ENCODE measurements around the gene TWIST2.

The TWIST2 gene

GRCh38 chr2:238869293-238870124, 21.6 kb downstream of the TWIST2 start:
- H3K36me3 ChIP-seq = no peaks in the 10 kb centered on the region
- H3K9me3 ChIP-seq = no peaks in the 10 kb centered on the region
- H3K4me3 ChIP-seq (ENCODE audit: low read depth, low read length) = no peak overlapping the region
- H3K4me1 ChIP-seq = no peaks in the 10 kb centered on the region
- TF ChIP-seq, protein P1, sequence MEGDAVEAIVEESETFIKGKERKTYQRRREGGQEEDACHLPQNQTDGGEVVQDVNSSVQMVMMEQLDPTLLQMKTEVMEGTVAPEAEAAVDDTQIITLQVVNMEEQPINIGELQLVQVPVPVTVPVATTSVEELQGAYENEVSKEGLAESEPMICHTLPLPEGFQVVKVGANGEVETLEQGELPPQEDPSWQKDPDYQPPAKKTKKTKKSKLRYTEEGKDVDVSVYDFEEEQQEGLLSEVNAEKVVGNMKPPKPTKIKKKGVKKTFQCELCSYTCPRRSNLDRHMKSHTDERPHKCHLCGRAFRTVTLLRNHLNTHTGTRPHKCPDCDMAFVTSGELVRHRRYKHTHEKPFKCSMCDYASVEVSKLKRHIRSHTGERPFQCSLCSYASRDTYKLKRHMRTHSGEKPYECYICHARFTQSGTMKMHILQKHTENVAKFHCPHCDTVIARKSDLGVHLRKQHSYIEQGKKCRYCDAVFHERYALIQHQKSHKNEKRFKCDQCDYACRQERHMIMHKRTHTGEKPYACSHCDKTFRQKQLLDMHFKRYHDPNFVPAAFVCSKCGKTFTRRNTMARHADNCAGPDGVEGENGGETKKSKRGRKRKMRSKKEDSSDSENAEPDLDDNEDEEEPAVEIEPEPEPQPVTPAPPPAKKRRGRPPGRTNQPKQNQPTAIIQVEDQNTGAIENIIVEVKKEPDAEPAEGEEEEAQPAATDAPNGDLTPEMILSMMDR (IDR thresholded peaks at IDR 0.05; ENCODE audit: low read depth, low read length) = no peak
- H3K27me3 ChIP-seq = no peaks in the 10 kb centered on the region
- DNase-seq = no peak

DNA sequence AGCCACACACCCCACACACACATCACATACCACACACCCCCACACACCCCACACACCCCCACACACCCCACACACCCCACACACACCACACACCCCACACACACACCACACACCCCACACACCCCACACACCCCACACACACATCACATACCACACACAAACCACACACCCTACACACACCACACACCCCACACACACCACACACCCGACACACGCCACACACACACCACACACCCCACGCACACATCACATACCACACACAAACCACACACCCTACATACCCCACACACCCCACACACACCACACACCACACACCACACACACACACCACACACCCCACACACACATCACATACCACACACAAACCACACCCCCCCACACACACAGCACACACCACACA, 22.4 kb downstream of the TWIST2 start:
- TF ChIP-seq, protein P1 (IDR thresholded peaks at IDR 0.05; ENCODE audit: low read depth, low read length) = no peak
- no peak overlapping the region for H3K4me3 ChIP-seq (ENCODE audit: low read depth, low read length)
- H3K27me3 ChIP-seq = no peaks in the 10 kb centered on the region
- no peak for DNase-seq
- no peaks in the 10 kb centered on the region for H3K4me1 ChIP-seq
- H3K36me3 ChIP-seq = no peaks in the 10 kb centered on the region
- H3K9me3 ChIP-seq = no peaks in the 10 kb centered on the region

GRCh38 chr2:238872026-238872425, 24.1 kb downstream of the TWIST2 start:
- Histone ChIP-seq H3K9me3 (no peaks in the 10 kb centered on the region), H3K36me3 (no peaks in the 10 kb centered on the region), H3K4me1 (no peaks in the 10 kb centered on the region), H3K27me3 (0 out of 2 replicates have a peak, but pooled peaks cover 5% of the 10 kb centered on the region), H3K4me3 (ENCODE audit: low read depth, low read length) (no peak overlapping the region)
- TF ChIP-seq, protein P1 (IDR thresholded peaks at IDR 0.05; ENCODE audit: low read depth, low read length) = no peak
- DNase-seq = no peak

- no peaks in the 10 kb centered on the region for H3K36me3 ChIP-seq
- no peak for DNase-seq
- 0 out of 2 replicates have a peak, but pooled peaks cover 5% of the 10 kb centered on the region for H3K27me3 ChIP-seq
- H3K9me3 ChIP-seq = no peaks in the 10 kb centered on the region
- no peak overlapping the region for H3K4me3 ChIP-seq (ENCODE audit: low read depth, low read length)
- H3K4me1 ChIP-seq = no peaks in the 10 kb centered on the region
- TF ChIP-seq, protein P1 (IDR thresholded peaks at IDR 0.05; ENCODE audit: low read depth, low read length) = no peak
Observed at GRCh38 chr2:238872628-238873380, 24.9 kb downstream of the TWIST2 start.

DNA sequence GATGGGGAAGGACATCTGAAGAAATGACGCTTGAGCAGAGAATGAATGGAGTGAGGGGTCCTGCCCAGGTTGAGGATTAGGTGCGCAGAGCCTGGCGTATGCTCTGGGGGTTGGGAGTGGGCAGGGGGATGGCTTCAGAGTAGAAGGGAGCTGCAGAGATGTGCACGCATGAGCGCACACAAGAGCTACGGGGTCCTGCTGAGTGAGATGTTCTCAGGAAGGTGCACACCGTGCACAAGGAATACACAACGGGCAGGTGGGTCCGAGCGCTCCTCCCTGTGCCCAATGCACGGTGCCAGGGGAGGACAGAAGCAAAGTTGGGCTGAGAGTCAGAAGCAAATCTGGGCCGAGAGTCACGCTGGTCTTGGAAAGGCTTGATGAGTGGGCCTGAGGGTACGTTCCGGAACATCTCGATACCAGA, 25.5 kb downstream of the TWIST2 start:
- TF ChIP-seq, protein P1 (IDR thresholded peaks at IDR 0.05; ENCODE audit: low read depth, low read length) = no peak
- H3K36me3 ChIP-seq = no peaks in the 10 kb centered on the region
- H3K4me3 ChIP-seq (ENCODE audit: low read depth, low read length) = no peak overlapping the region
- no peaks in the 10 kb centered on the region for H3K9me3 ChIP-seq
- DNase-seq = no peak
- H3K27me3 ChIP-seq = 0 out of 2 replicates have a peak, but pooled peaks cover 5% of the 10 kb centered on the region
- no peaks in the 10 kb centered on the region for H3K4me1 ChIP-seq

Data from BE2C (cell line).